Kidney (tissue), 14 donors: Measurements from ENCODE around the gene TTC7B. TPM values are rescaled to one million over a fixed set of nuclear protein-coding genes. Genes with fewer than 3 reads are reported as not detected.

Source experiments
- DNase-seq, 5 donors: peaks; one replicate each; pipeline ENCODE4 v3.0.0-alpha.2; 2013 to 2020
- FAIRE-seq: peaks from 2 replicates; lab custom pipeline; 2012; peaks lifted over from hg19 to GRCh38; lab: Jason Lieb, UNC
- H3K27ac ChIP-seq, 2 donors: one replicate each; pipeline ENCODE4 v1.7.0; 2013; ENCODE audit warnings: low read depth in 2 of 2, low read length in 2 of 2, inconsistent platforms in 1 of 2
- H3K27me3 ChIP-seq: one replicate; pipeline ENCODE4 v1.7.1; 2013; ENCODE audit warnings: low read length, inconsistent platforms; ENCODE audit not compliant: control insufficient read depth, insufficient read depth
- H3K36me3 ChIP-seq, 3 donors: one replicate each; pipeline versions ENCODE4 v1.7.0 to v1.7.1; 2013; ENCODE audit warnings: low read length in 3 of 3, control low read depth in 1 of 3, inconsistent platforms in 1 of 3; ENCODE audit not compliant: insufficient read depth in 3 of 3, control insufficient read depth in 2 of 3
- H3K4me1 ChIP-seq, 3 donors: one replicate each; pipeline versions ENCODE4 v1.7.0 to v1.7.1; 2013; ENCODE audit warnings: low read length in 3 of 3, inconsistent platforms in 1 of 3, low read depth in 1 of 3; ENCODE audit not compliant: control insufficient read depth in 2 of 3, insufficient read depth in 2 of 3
- H3K4me3 ChIP-seq, 3 donors: one replicate each; pipeline versions ENCODE4 v1.7.0 to v1.8.1; 2013; ENCODE audit warnings: low read length in 3 of 3, control low read depth in 1 of 3, inconsistent platforms in 1 of 3
- H3K9ac ChIP-seq, 3 donors: one replicate each; pipeline versions ENCODE4 v1.7.0 to v1.7.1; 2013; ENCODE audit warnings: low read length in 3 of 3, control low read depth in 1 of 3, inconsistent platforms in 1 of 3
- H3K9me3 ChIP-seq, 3 donors: one replicate each; pipeline versions ENCODE4 v1.7.0 to v1.7.1; 2013; ENCODE audit warnings: low read length in 3 of 3, control low read depth in 1 of 3, inconsistent platforms in 1 of 3; ENCODE audit not compliant: control insufficient read depth in 2 of 3, insufficient read depth in 1 of 3
- intact Hi-C: fragments of 100-400 bp; cut with DNase I; formaldehyde crosslinking; loops from one replicate; pipeline ENCODE4 v1.11.1; 2022
- polyA plus RNA-seq: library from polyadenylated mRNA; stranded (reverse); fragments of 350-450 nt; fragmentation: Illumina TruSeq; extraction: RNeasy Lipid Tissue Mini Kit (QIAGEN cat#74804); gene quantifications from one replicate; pipeline ENCODE4 v1.2.3, GENCODE V29; 2014; ENCODE audit warnings: low read depth, low replicate concordance; ENCODE audit not compliant: insufficient read depth
- total RNA-seq: library from RNA; stranded (reverse); fragmentation: NEBNext Ultra II Directional; extraction: Animal tissue kit (Norgen Biotek cat#: 25700); gene quantifications from one replicate; pipeline ENCODE4 v1.2.1, GENCODE V29; 2021
- TF ChIP-seq, protein P1 (sequence below): IDR thresholded peaks from 3 replicates; pipeline ENCODE4 v1.5.1; 2012; ENCODE audit warnings: mild to moderate bottlenecking, moderate library complexity, borderline replicate concordance; ENCODE audit not compliant: insufficient read depth; ENCODE audit errors: extremely low read depth
- donor health status: control.
- donor health status: control.
- donor health status: control.
- donor health status: control.
- donor health status: control.
- donor health status: DM: yes; HTN: yes; CAD: no.
- donor health status: Normal renal cell carcinoma (clear cell type).

Gene TTC7B
- total and polyA plus RNA-seq, 2 donors from 2014 or later = 23.4 to 48.3 TPM

DNA sequence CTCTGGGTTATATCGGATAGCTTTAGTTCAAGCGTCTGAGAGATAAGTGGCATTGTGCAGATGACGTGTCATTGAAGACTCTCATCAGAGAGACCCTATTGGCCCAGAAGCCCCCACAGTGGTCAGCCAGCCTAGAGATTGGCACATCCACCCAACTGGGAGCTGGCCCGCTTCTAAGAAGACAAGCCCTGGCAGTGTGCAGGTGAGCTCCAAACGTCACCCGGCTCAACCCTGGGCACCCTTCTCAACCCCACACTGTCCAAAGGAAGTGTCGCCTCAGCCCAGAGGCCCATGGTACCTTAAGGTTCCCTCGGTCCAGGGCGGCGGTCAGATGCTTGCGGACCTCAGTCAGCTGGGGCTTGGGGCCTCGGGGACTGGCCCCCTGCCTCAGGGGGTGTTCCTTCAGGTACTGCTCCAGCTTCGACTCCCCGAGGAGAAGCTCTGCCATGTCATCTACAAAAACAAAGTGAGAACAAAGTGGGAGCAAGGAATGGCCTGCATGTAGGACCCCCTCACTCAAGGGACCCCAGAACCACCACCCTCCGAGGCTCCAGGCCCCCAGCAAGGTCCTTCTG, 30.3 kb downstream of the TTC7B start:
- TF ChIP-seq, protein P1, sequence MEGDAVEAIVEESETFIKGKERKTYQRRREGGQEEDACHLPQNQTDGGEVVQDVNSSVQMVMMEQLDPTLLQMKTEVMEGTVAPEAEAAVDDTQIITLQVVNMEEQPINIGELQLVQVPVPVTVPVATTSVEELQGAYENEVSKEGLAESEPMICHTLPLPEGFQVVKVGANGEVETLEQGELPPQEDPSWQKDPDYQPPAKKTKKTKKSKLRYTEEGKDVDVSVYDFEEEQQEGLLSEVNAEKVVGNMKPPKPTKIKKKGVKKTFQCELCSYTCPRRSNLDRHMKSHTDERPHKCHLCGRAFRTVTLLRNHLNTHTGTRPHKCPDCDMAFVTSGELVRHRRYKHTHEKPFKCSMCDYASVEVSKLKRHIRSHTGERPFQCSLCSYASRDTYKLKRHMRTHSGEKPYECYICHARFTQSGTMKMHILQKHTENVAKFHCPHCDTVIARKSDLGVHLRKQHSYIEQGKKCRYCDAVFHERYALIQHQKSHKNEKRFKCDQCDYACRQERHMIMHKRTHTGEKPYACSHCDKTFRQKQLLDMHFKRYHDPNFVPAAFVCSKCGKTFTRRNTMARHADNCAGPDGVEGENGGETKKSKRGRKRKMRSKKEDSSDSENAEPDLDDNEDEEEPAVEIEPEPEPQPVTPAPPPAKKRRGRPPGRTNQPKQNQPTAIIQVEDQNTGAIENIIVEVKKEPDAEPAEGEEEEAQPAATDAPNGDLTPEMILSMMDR = no peak
- intact Hi-C loops = no loop called here

DNA sequence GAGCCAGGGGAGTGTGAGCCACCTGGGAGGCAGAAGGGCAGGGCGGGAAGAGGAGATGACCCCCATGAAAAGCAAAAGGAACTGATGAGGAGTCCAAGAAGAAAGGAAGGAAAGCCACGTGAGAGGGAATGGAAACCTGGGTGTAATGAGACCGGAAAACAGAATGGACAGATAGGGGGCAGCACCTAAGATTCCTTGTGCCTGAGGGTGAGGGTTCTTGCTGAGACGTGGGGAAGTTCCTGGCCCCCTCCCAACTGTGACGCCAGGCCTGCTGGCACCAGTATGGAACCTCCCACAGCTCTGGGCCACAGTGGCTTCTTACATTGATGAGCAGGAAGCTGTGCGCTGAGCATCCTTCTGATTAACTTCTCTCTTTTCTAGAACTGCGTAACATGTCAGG, 30.8 kb downstream of the TTC7B start:
- FAIRE-seq (no peak), DNase-seq (peak in 1 of 5 donors; percentile 57)
- peaks cover 0 to 5% (median 2%) of the 10 kb centered on the region in 3 donors for H3K4me1 ChIP-seq
- TF ChIP-seq, protein P1 = peak; percentile 11
- peaks cover 0 to 4% (median 0%) of the 10 kb centered on the region in 3 donors for H3K36me3 ChIP-seq
- no peak overlapping the region for H3K27ac ChIP-seq
- intact Hi-C loops = no loop called here
- H3K9me3 ChIP-seq = no peaks in the 10 kb centered on the region
- H3K4me3 ChIP-seq = no peak overlapping the region
- H3K27me3 ChIP-seq = no peaks in the 10 kb centered on the region
- no peak overlapping the region for H3K9ac ChIP-seq

More for the DNA sequence above, 30.3 kb downstream of the TTC7B start:
- Histone ChIP-seq H3K9ac (no peak overlapping the region), H3K4me1 (peaks cover 0 to 2% (median under 1%) of the 10 kb centered on the region in 3 donors), H3K4me3 (no peak overlapping the region), H3K27me3 (no peaks in the 10 kb centered on the region), H3K27ac (no peak overlapping the region), H3K36me3 (peaks cover 0 to 4% (median 0%) of the 10 kb centered on the region in 3 donors), H3K9me3 (no peaks in the 10 kb centered on the region)
- DNase-seq (peak in 2 of 5 donors; percentile 31 to 58), FAIRE-seq (no peak)

DNA sequence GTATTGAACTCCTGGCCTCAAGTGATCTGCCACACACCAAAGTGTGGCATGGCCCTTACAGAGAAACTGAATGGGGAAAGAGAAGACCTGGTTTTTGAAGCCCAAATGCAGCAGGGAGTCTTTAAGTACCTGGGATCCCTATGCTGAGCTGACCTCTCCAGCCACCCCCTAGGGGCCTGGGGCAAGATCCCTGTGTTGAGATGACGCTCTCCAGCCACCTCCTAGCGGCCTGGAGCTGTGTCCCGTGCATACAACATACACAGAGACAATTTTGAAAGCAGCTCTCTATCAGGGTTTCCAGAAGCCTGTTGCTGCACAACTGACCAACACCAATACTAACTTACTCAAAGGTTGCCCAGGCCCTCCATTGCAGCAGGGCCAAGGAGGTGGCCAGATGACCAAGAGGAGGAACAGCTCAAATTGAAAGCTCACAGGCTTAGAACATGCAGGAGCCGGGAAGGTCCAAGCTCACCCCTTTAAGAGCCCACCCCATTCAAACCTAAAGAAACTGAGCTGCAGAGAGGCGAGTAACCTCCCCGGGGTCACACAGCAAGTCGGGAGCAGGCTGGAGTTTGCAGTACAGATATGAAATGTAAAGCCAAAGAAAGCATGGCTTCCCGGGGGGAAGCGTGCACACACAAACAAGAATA, 31.5 kb downstream of the TTC7B start:
- Histone ChIP-seq H3K9ac (no peak overlapping the region), H3K36me3 (peaks cover 0 to 4% (median under 1%) of the 10 kb centered on the region in 3 donors), H3K4me3 (no peak overlapping the region), H3K4me1 (peaks cover 0 to 6% (median 2%) of the 10 kb centered on the region in 3 donors), H3K27ac (no peak overlapping the region), H3K27me3 (no peaks in the 10 kb centered on the region), H3K9me3 (no peaks in the 10 kb centered on the region)
- TF ChIP-seq, protein P1 = no peak
- DNase-seq (no peak), FAIRE-seq (no peak)
- intact Hi-C loops = no loop called here
